GM21825 (cell line): ENCODE measurements around the gene PTPN1.

Experiments
- ATAC-seq: cut with Tn5 transposase; IDR thresholded peaks from one replicate; pipeline ENCODE4 v1.9.1; 2021; ENCODE audit warnings: mild to moderate bottlenecking, moderate library complexity; ENCODE audit not compliant: unreplicated experiment

PTPN1 gene

DNA sequence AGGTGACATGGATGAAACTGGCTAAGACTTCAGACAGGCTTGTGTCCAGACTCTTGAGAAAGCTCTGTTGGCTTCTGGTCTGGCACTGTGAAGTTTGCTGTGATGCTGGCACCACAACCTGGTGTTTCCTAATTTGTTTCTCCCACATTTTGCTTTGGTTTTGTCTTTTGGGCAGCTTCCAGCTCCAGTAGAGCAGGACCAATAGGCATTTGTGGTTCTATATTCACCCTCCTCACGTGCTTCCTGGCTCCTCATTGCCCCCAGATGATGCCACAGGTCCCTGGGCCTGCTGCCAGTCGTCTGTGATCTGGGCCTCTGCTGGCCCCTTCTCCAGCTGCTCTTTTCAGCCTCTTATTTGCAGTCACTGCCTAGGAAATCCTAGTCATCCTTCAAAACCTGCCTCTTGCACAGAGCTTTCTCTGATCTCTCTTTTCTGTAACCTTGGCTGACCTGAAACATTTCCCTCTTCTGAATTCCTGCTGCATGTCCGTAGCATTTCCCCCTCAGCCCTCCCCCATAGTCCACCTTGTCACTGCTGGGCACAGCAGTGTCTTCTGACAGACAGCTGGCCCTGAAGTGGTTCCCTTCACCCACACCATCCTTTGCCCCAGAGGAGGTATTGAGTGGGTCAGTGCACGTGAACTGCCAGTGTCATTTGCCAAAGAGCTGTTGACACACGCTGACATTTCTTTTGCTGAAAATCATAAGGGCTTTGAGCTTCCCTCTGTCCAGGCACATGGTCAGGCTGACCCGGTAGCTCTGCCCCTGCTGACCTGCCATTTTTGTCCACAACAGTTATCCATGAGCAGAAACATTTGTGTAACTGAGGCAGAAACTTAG lies 63.0 kb downstream of the PTPN1 start:
- ATAC-seq: no peak

DNA sequence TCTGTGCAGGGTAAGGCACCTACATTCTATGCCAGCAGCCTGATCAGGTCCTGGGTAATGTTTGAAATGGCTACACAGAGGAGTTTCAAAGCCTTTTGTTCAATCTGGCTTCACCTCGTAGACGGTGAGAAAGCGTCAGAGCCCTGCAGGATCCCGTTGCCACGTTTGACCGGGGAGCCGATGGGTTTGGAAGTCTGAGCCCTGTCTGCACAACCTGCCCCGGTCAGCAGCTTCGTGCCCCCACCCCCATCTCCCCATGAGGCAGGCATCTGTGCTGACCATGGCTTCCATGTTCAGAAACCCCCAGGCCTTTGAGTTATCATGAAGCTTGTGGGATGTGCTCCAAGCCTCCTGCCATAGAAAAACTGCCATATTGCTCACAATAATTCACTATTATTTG lies 63.9 kb downstream of the PTPN1 start:
- no peak for ATAC-seq

DNA sequence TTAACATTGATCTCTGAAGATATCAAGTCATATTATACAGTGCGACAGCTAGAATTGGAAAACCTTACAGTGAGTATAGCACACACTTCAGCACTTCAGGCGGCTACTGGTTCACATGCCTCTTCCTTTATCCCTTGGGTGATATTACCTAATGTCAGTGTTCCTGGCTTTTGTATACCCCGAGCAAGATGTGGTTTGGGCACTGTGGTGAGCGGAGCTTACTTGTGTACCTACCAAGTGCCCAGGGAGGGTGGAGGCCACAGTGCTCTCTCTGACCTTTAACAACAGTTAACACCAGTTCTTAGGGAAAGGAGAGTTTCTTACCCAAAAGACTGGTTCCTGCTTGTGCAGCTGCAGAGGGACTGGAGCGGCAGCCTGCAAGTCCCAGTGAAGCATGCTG lies 64.4 kb downstream of the PTPN1 start:
- ATAC-seq: no peak

DNA sequence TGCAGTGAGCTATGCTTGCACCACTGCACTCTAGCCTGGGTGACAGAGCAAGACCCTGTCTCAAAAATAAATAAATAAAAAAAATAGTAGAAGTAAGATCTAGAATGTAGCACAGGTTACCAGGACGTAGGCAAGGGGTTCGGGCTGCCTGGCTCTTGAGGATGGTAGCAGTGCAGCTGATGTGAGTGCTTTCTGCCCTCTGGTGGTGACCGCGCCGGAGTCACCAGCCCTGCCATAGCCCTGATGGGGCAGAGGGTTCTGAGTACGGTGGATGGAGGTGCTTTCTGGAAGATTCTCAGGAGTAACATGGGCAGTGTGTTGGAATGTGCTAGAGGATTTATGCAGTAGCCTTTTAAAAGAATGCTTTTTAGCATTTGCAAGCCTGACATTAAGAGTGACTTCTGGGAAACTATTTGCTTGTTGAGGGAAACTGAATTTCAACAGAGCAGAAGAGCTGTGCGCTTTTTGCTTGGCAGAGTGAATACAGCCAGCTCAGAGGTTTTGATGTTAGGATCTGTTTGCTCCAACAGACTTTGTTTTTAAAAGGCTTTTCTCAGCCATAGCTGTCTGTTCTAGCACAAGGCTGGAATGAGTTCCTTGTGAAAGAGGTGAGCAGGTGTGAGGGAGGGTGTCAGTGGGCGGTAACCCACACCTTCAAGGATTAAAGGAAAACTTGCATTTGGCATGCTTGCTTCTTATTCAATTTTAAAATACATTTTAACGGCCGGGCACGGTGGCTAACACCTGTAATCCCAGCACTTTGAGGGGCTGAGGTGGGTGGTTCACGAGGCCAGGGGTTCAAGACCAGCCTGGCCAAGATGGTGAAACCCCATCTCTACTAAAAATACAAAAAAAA lies 65.9 kb downstream of the PTPN1 start:
- ATAC-seq: no peak

DNA sequence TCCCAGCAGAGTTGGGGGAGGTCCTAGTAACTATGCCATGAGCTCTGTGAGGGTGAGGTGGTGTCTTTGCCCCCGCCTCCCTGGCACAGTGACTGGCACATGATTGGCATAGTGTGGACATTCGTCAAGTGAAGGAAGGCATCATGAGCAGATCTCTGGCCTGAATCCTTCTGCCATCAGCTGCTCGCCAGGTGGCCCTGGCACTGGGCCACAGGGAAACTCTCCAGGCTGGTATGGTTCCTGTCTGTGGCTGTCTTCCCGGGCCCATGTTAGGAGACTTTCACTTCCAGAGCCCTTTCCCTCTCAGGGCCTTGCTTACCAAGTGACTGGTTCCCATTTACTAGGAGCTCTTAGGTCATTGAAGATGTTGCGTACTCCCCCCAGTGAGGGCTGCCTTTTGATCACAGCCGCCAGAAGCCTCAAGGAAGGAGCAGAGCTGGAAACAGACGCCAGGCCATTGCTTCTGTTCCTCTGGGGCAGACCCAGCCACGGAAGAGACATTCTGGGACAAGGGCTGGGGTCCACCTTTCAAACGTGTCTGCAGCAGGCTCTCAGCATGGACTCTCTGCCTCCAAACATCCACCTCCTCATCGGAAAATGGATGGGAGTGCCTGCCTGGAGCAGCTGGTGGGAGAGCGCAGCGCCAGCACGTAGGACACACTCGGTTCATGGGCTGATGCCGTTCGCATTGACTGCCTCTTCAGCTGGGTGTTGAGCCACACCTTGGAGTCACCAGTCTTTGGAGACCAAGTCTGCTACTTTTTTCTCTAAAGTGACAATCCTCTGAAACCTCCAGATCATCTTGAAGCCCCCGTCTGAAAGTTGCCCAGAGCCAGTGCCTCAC lies 67.2 kb downstream of the PTPN1 start:
- ATAC-seq: no peak

DNA sequence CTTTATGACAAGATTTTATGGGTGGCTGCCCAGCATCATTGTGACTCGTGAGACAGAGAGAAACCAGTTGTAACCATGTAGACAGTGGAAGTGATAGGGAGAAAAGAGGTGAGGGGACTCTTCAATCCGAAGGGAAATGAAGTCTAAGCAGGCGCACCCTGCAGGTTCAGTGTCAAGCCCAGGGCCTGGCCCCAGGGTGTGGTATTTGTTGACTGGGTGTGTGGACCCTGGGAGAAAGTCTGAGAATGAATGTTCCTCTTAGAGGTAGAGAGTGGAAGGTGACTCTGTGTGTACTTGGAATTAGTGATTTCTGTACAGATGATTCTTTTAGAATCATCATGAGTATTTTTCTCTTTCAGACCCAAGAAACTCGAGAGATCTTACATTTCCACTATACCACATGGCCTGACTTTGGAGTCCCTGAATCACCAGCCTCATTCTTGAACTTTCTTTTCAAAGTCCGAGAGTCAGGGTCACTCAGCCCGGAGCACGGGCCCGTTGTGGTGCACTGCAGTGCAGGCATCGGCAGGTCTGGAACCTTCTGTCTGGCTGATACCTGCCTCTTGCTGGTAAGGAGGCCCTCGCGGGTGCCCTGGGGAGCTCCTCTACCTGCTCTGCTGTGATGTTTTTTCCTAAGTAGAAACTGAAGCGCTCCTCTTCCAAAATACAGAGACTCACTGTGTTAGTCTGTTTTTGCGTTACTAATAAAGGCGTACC lies 68.0 kb downstream of the PTPN1 start:
- no peak for ATAC-seq

DNA sequence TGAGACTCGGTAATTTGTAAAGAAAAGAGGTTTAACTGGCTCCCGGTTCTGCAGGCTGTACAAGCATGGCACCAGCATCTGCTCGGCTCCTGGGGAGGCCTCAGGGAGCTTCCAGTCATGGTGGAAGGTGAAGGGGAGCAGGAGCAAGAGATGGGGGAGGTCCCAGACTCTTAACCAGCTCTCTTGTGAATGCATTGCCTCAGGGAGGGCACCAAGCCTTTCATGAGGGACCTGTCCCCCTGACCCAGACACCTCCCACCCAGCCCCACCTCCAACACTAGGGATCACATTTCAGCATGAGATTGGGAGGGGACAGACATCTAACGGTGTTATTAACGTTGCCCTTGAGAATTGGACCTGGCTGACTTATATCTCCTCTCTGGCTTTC lies 68.6 kb downstream of the PTPN1 start:
- ATAC-seq: no peak

DNA sequence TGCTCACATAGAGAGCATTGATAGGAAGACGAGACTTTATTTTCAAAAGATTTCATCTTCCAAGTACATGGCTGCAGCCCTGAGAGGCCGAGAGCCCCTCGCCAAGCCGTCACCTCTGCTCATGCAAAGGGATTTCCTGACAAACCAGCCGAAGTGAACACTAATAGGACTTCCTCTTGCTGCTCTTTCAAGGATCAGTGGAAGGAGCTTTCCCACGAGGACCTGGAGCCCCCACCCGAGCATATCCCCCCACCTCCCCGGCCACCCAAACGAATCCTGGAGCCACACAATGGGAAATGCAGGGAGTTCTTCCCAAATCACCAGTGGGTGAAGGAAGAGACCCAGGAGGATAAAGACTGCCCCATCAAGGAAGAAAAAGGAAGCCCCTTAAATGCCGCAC lies 69.3 kb downstream of the PTPN1 start:
- no peak for ATAC-seq

DNA sequence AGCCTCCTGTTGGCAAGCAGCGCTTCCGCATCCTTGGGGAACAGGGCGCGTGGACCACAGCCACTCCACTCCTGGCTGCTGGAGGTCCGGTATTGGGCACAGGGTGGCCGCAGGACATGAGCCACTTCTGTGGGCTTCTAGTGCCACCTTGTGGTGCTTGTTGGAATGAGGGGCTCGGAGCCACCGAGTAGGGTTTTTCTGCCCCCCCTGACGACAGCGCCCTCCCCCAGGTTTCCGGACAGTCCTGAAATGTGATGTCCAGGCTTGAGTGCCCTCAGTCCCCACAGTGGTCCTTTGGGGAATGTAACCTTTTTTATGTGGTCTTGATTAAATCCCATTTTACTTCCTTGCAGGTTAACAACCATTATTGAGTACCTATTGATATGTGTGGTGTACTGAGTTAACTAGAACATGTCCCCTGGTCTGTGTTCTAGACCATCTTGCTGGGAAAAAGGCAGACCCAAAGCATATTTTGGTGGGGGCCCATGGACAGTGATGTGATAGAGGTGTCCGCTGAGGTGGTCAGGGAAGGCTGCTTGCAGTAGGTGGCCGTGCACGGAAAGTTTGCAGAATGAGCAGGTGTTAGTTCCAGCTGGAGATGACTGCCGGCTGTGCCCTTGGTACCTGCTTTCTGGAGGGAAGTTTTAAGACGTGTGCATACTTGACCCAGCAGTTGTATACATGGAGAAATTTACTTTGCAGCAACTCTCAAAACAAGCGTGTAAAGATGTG lies 70.0 kb downstream of the PTPN1 start:
- ATAC-seq: no peak

DNA sequence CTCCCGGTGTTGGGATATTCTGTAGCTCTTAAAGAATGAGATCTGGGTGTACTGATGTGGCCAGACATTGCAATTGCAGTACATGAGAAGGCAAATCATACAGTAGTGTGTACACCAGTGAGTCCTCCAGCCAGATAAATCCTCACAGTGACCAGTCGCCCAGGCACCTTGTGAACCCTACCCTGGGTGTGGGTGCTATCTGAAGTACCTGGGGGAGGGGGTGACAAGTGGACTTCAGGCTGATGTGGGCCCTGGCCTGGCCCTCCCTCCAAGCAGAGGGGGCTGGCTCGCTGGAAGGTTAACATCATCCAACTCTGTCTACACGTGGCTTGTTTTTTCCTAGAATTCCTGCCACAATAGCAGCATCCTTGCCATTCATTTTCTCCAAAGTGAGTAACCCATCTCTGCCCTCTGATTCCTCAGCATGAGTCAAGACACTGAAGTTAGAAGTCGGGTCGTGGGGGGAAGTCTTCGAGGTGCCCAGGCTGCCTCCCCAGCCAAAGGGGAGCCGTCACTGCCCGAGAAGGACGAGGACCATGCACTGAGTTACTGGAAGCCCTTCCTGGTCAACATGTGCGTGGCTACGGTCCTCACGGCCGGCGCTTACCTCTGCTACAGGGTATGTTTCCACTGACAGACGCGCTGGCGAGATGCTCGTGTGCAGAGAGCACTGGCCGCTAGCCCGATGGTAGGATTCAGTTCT lies 70.8 kb downstream of the PTPN1 start:
- ATAC-seq: no peak

DNA sequence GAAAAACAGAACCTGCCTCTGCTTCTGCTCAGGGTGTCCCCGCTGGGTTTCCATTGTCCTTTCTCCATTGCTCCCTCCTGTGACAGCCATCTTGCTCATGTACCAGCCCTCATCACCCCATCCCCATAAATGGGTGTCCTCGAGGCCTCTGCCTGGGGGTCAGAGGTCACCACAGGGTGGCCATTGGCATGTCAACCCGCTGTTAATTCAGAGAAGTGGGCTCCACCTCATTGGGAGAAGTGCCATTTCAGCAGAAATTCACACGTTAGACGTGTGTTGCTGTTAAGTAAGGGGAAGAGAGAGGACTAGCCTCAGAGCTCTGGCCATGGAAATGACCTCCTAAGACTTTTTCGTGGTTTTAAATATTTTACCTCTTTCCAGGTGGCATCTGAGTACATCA lies 71.9 kb downstream of the PTPN1 start:
- ATAC-seq: no peak

DNA sequence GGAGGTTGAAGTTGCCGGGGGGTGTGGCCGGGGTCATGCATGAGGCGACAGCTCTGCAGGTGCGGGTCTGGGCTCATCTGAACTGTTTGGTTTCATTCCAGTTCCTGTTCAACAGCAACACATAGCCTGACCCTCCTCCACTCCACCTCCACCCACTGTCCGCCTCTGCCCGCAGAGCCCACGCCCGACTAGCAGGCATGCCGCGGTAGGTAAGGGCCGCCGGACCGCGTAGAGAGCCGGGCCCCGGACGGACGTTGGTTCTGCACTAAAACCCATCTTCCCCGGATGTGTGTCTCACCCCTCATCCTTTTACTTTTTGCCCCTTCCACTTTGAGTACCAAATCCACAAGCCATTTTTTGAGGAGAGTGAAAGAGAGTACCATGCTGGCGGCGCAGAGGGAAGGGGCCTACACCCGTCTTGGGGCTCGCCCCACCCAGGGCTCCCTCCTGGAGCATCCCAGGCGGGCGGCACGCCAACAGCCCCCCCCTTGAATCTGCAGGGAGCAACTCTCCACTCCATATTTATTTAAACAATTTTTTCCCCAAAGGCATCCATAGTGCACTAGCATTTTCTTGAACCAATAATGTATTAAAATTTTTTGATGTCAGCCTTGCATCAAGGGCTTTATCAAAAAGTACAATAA lies 72.5 kb downstream of the PTPN1 start:
- no peak for ATAC-seq

DNA sequence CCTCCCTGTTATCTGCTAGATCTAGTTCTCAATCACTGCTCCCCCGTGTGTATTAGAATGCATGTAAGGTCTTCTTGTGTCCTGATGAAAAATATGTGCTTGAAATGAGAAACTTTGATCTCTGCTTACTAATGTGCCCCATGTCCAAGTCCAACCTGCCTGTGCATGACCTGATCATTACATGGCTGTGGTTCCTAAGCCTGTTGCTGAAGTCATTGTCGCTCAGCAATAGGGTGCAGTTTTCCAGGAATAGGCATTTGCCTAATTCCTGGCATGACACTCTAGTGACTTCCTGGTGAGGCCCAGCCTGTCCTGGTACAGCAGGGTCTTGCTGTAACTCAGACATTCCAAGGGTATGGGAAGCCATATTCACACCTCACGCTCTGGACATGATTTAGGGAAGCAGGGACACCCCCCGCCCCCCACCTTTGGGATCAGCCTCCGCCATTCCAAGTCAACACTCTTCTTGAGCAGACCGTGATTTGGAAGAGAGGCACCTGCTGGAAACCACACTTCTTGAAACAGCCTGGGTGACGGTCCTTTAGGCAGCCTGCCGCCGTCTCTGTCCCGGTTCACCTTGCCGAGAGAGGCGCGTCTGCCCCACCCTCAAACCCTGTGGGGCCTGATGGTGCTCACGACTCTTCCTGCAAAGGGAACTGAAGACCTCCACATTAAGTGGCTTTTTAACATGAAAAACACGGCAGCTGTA lies 73.4 kb downstream of the PTPN1 start:
- no peak for ATAC-seq

DNA sequence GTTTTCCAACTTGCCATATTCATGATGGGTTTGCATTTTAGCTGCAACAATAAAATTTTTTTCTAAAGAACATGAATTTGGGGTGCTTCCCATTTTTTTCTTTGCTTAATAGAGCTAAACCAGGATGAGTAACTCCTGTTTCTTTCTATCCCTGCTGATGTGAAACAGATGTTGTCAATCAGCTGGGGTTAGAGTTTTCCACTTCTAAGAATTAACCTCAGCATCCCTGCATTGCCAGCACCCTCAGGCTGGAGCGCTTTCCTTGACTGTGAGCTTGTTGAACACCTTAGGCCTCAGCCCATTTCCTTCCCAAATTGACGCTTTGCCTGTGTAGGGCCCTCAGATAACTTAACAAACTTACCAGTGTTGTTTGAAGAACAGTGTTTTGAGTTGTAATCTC lies 74.5 kb downstream of the PTPN1 start:
- ATAC-seq: no peak

DNA sequence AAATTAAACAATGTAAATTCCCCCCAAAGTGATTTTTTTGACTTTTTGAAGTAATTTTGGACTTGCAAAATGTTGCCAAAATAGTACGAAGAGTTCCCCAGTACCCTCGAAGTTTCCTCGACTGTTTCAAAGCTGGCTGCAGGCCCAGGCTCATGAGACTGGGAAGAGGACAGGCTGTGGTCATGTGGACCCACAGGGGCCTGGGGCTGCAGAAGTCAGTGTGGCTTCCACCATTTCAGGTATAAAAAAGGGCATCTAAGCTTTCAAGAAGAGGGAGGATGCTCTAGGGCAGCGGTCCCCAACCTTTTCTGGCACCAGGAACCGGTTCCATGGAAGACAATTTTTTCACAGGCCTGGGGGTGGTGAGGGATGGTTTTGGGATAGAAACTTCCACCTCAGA lies 75.0 kb downstream of the PTPN1 start:
- no peak for ATAC-seq

DNA sequence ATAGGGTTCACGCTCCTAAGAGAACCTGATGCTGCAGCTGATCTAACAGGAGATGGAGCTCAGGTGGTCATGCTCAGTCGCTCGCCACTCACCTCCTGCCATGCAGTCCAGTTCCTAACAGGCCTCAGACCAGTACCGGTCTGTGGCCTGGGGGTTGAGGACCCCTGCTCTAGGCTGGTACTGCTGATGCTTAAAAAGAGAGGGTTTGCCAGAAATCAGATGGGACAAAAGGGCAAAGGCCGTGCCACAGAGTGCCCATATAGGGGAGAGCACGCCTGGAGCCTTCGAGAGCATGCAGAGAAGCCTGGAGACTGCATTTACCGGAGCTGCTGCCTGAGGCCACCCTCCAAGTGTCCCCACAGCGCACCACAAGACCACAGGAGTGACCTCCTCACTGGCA lies 75.5 kb downstream of the PTPN1 start:
- no peak for ATAC-seq

DNA sequence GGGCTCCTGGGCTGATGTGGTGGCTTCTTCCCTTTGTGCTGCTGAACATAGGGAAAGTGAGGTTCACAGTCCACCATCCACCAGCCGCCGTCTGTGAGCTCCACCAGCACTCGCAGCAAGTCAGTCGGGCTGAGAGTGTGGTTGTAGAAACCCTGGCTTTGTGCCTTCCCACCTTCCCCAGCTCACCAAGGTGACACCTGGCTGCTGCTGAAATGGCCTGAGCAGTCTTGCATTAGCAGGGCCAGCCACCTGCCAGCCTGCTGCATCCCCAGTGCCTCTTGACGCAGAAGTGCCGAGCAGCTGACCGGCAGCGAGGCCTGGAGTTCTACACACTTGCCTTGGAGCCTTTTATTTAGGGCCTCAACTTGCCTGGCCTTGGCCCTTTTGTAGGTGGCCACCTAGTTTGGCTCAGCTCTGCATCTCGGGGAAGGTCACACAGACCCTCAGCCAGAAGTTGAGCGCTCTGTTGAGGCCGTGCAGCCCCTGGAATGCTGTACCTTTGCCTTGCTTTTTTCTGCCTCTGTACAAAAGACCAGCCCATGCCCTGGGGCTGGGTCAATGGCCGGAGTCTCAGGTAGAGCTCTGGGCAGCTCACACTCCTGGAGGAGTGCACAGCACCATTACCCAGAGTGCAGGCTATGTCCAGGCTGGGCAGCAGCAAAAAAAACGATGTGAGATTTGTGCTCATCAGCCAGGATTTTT lies 76.5 kb downstream of the PTPN1 start:
- no peak for ATAC-seq
